ENCODE measurements around the gene PAK1. TPM values are rescaled to one million over a fixed set of nuclear protein-coding genes. Genes with fewer than 3 reads are reported as not detected.

PAK1 gene
- total and polyA plus RNA-seq, 2 of the 8 experiments (the other 6 are each of a cell fraction or from before 2014, with no cell fraction given) = 87.7 to 151 TPM

GRCh38 chr11:77515483-77515882 lies 41.6 kb upstream of the PAK1 start (continued):
- TF ChIP-seq CHD7 (IDR thresholded peaks at IDR 0.05; ENCODE audit: insufficient replicate concordance, low read length) (no peak), SRF (IDR thresholded peaks at IDR 0.05; ENCODE audit: low read depth, low read length) (no peak), RFX5 (IDR thresholded peaks at IDR 0.05; ENCODE audit: borderline replicate concordance, low read depth, low read length) (no peak), HDAC2 (IDR thresholded peaks at IDR 0.05; ENCODE audit: borderline replicate concordance in 1 of 2, low read depth in 2 of 2, low read length in 2 of 2) (no peak), SIN3A (conservative IDR thresholded peaks at IDR 0.05 in 1 of 2, IDR thresholded peaks at IDR 0.05 in 1 of 2; ENCODE audit: low read depth in 1 of 2, low read length in 2 of 2) (no peak)
